ENCODE results near the gene CCDC171.

DNA sequence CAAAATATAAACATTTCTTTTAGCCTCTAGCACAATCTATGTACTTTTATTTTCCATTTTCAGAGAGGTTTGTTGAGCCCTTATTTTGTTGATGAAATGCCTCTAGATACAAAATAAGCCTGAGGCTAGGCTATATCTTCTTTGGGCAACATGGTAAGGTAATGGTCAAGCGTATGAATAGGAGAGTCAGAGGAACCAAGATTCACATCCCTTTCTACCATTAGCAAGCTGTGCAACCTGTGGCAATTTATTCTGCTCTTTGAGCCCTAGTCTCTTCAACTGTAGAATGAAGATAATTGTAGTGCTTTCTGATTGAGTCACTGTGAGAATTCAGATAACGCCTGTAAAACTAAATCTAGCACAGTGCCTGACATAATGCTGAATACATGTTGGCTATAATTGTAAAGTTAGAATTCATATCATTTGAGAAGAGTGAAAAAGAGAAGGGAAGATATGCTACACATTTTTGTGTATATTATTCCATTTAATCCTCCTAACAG lies 412.5 kb downstream of the CCDC171 start:
- TF ChIP-seq, protein P1, sequence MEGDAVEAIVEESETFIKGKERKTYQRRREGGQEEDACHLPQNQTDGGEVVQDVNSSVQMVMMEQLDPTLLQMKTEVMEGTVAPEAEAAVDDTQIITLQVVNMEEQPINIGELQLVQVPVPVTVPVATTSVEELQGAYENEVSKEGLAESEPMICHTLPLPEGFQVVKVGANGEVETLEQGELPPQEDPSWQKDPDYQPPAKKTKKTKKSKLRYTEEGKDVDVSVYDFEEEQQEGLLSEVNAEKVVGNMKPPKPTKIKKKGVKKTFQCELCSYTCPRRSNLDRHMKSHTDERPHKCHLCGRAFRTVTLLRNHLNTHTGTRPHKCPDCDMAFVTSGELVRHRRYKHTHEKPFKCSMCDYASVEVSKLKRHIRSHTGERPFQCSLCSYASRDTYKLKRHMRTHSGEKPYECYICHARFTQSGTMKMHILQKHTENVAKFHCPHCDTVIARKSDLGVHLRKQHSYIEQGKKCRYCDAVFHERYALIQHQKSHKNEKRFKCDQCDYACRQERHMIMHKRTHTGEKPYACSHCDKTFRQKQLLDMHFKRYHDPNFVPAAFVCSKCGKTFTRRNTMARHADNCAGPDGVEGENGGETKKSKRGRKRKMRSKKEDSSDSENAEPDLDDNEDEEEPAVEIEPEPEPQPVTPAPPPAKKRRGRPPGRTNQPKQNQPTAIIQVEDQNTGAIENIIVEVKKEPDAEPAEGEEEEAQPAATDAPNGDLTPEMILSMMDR (IDR thresholded peaks at IDR 0.05) = no peak
- TF ChIP-seq POLR2A (IDR thresholded peaks at IDR 0.05) = no peak
